Gastrocnemius medialis (tissue), 4 donors: ENCODE measurements around the gene COX4I2.

Experiments used
- POLR2A ChIP-seq, 2 donors: fragments of 450-650 bp; IDR thresholded peaks; one replicate each; pipeline ENCODE4 v1.6.1; 2017; ENCODE audit warnings: antibody characterized with exemption in 2 of 2, mild to moderate bottlenecking in 2 of 2, moderate library complexity in 2 of 2
- TF ChIP-seq, protein P1 (sequence below), 5 experiments: fragments of 450-650 bp in 3 of 5; fragments of 200-600 bp in 2 of 5; sonication (generic) in 2 of 5; IDR thresholded peaks in 4 of 5; conservative IDR thresholded peaks in 1 of 5; 1 replicate in 4 of 5; 2 replicates in 1 of 5; pipeline ENCODE4 v1.5.1; 2016 to 2019; ENCODE audit warnings: antibody characterized with exemption in 5 of 5, mild to moderate bottlenecking in 3 of 5, moderate library complexity in 3 of 5

GRCh38 chr20:31605902-31606803 lies 31.6 kb upstream of the COX4I2 start:
- TF ChIP-seq, protein P1, sequence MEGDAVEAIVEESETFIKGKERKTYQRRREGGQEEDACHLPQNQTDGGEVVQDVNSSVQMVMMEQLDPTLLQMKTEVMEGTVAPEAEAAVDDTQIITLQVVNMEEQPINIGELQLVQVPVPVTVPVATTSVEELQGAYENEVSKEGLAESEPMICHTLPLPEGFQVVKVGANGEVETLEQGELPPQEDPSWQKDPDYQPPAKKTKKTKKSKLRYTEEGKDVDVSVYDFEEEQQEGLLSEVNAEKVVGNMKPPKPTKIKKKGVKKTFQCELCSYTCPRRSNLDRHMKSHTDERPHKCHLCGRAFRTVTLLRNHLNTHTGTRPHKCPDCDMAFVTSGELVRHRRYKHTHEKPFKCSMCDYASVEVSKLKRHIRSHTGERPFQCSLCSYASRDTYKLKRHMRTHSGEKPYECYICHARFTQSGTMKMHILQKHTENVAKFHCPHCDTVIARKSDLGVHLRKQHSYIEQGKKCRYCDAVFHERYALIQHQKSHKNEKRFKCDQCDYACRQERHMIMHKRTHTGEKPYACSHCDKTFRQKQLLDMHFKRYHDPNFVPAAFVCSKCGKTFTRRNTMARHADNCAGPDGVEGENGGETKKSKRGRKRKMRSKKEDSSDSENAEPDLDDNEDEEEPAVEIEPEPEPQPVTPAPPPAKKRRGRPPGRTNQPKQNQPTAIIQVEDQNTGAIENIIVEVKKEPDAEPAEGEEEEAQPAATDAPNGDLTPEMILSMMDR (IDR thresholded peaks at IDR 0.05 in 4 of 5, conservative IDR thresholded peaks at IDR 0.05 in 1 of 5) = no peak
- no peak for TF ChIP-seq POLR2A (IDR thresholded peaks at IDR 0.05)
